NT2/D1 (cell line): ENCODE results near the gene ARL11.
"Not testable (repeated sequence)": the region's sequence is repeated elsewhere in the genome, so short reads cannot be mapped to it uniquely, and the experiment has no call there.

Source experiments
- DNase-seq: peaks from one replicate; pipeline ENCODE4 v3.0.0-alpha.2; 2011; ENCODE audit warnings: low read depth, low spot score
- H3K27me3 ChIP-seq: 2 replicates; pipeline ENCODE4 v1.6.0; 2011; ENCODE audit warnings: mild to moderate bottlenecking; ENCODE audit not compliant: insufficient read length, insufficient read depth
- H3K36me3 ChIP-seq: 2 replicates; pipeline ENCODE4 v1.6.1; 2011; ENCODE audit warnings: mild to moderate bottlenecking, low read length, mixed read lengths; ENCODE audit not compliant: insufficient read depth, insufficient read length
- H3K4me1 ChIP-seq: 2 replicates; pipeline ENCODE4 v1.5.1; 2011; ENCODE audit not compliant: insufficient read depth, insufficient read length
- H3K4me3 ChIP-seq: 2 replicates; pipeline ENCODE4 v1.5.1; 2011; ENCODE audit warnings: low read depth; ENCODE audit not compliant: insufficient read length
- H3K9ac ChIP-seq: 2 replicates; pipeline ENCODE4 v1.6.0; 2011; ENCODE audit warnings: low read depth; ENCODE audit not compliant: insufficient read length
- H3K9me3 ChIP-seq: 2 replicates; pipeline ENCODE4 v1.5.1; 2011; ENCODE audit warnings: mild to moderate bottlenecking, low read length; ENCODE audit not compliant: insufficient read depth
- SUZ12 ChIP-seq: IDR thresholded peaks from 2 replicates; pipeline ENCODE4 v1.6.1; 2011; ENCODE audit not compliant: insufficient read length, insufficient read depth; ENCODE audit errors: extremely low read depth
- YY1 ChIP-seq: IDR thresholded peaks from 2 replicates; pipeline ENCODE4 v1.6.1; 2011; ENCODE audit not compliant: insufficient read length, insufficient read depth
- ZNF274 ChIP-seq: IDR thresholded peaks from 2 replicates; pipeline ENCODE4 v1.6.1; 2011; ENCODE audit warnings: mild to moderate bottlenecking, low read depth, low read length

The ARL11 gene

DNA sequence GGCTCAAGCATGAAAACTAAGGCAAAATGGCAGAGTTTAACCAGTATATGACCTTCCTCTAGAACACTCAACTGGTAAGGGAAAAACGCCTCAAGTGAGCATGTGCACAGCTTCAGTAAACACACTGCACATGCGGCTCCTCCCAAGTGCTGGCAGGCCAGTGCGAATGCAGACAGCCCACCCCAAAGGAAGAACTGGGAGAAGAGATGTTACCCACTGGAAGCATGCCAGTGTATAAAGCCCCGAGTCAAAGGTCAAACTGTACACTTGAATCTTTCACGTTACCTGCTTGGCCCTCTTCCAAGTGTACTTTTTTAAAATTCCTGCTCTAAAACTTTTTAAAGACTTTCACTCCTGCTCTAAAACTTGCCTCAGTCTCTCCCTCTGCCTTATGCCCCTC lies 23.7 kb upstream of the ARL11 start:
- Histone ChIP-seq H3K9me3 (no peaks in the 10 kb centered on the region), H3K36me3 (no peaks in the 10 kb centered on the region), H3K9ac (no peak overlapping the region), H3K4me1 (no peaks in the 10 kb centered on the region), H3K27me3 (no peaks in the 10 kb centered on the region), H3K4me3 (no peak overlapping the region)
- DNase-seq: no peak
- no peak for TF ChIP-seq ZNF274
- no peak for TF ChIP-seq YY1
- no peak for TF ChIP-seq SUZ12

DNA sequence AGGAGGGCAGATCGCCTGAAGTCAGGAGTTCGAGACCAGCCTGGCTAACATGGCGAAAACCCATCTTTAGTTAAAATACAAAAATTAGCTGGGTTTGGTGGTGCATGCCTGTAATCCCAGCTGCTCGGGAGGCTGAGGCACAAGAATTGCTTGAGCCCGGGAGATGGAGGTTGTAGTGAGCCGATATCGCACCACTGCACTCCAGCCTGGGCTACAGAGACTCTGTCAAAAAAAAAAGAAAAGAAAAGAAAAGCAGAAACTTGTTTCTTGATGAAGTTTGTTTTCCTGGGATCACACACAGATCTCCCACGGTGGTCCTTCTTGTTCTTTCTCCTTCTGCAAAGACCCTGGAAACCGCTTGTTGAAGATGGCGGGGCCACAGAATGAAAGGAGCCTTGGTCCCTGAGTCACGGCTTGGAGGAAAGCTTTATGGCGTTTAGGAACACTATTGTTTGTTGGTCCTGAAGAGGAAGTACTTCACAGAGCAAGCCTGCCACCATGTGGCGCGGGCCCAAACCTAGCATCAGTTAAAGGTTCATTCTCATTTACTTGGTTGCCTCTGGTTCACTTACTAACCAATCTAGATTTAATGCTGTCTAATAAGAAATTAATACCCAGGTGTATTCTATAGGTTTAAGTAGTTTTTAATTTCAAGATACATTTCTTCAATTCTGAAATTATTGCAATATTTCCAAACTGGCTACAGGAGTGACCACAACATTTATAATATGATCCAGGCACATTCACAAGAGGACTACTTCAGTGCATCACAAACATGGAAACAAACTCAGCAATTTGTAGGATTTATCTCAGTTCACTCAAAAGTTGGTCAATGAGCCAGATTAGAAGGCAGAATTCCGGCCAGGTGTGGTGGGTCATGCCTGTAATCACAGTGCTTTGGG lies 21.3 kb upstream of the ARL11 start:
- Histone ChIP-seq H3K4me3 (no peak overlapping the region), H3K9me3 (no peaks in the 10 kb centered on the region), H3K27me3 (no peaks in the 10 kb centered on the region), H3K36me3 (no peaks in the 10 kb centered on the region), H3K9ac (no peak overlapping the region), H3K4me1 (no peaks in the 10 kb centered on the region)
- DNase-seq: peak; percentile 54
- TF ChIP-seq YY1 (no peak), ZNF274 (no peak), SUZ12 (no peak)

DNA sequence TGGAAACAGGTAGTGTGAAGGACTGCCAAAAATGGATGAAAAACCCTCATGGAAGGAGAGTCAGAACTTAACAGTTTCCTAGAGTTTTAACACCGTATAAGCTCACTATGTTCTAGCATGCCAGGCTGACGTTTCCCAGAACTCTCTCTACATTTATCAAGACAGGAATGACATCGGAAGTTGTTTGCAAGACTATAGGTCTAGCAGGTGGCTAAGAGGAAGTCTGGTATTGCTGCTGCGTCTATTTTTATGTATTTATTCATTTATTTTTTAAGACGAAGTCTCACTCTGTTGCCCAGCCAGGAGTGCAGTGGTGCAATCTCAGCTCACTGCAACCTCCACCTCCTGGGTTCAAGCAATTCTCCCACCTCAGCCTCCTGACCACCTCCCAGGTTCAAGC lies 20.5 kb upstream of the ARL11 start:
- no peak for DNase-seq
- Histone ChIP-seq H3K4me3 (no peak overlapping the region), H3K36me3 (no peaks in the 10 kb centered on the region), H3K27me3 (no peaks in the 10 kb centered on the region), H3K4me1 (no peaks in the 10 kb centered on the region), H3K9me3 (no peaks in the 10 kb centered on the region), H3K9ac (no peak overlapping the region)
- TF ChIP-seq SUZ12 (no peak), YY1 (no peak), ZNF274 (no peak)

DNA sequence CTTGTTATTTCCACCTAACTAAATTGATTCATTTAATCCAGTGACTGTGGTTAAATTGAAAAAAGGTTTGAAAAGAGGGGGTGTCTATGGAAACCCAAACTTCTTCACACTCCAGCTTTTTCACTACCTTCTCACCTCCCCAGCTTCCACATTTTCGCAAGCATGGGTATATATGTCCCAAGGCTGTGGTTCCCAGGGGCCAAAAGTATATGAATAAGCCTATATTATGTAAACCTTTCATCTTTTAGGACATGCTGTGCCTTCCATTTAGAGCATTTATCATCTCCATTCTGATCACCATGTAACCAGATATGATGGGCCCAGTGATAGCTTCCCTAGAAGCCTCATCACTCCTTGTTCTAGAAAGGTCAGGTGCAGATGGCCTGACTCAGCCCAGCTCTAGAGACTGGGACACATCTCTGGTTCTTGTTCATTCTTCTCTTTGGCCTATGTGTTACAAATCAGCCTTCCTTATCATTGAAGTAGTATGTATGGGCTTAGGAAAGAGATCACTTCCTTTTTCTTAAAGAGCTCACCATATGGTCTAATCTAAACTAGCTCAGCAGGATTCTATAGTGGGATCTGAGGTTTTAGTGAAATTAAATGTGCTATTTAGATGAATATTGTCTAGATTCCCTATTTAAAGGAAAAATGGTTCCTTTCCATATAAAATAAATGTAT lies 19.5 kb upstream of the ARL11 start:
- Histone ChIP-seq H3K27me3 (no peaks in the 10 kb centered on the region), H3K36me3 (no peaks in the 10 kb centered on the region), H3K9ac (no peak overlapping the region), H3K9me3 (no peaks in the 10 kb centered on the region), H3K4me1 (no peaks in the 10 kb centered on the region), H3K4me3 (no peak overlapping the region)
- no peak for TF ChIP-seq ZNF274
- TF ChIP-seq YY1: no peak
- TF ChIP-seq SUZ12: no peak
- no peak for DNase-seq

DNA sequence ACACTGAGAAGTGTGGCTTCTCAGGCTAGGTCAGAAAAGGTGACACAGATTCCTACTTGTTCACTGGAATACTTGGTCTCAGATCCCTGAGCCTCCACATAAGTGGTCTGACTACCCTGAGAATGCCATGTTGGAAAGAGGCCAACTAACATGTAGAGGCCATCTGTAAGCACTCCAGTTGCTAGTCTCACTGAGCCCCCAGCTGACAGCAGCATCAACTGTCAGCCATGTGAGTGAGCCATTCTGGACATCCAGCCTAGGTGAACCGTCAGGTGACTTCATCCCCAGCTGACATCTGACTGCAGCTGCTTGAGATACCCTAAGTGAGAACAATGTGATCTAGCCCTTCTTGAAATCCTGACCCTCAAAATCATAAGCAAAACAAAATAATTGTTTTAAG lies 18.1 kb upstream of the ARL11 start:
- no peak for DNase-seq
- no peak for TF ChIP-seq ZNF274
- no peaks in the 10 kb centered on the region for H3K36me3 ChIP-seq
- H3K9ac ChIP-seq: no peak overlapping the region
- H3K4me3 ChIP-seq: no peak overlapping the region
- H3K27me3 ChIP-seq: no peaks in the 10 kb centered on the region
- H3K4me1 ChIP-seq: no peaks in the 10 kb centered on the region
- H3K9me3 ChIP-seq: no peaks in the 10 kb centered on the region

DNA sequence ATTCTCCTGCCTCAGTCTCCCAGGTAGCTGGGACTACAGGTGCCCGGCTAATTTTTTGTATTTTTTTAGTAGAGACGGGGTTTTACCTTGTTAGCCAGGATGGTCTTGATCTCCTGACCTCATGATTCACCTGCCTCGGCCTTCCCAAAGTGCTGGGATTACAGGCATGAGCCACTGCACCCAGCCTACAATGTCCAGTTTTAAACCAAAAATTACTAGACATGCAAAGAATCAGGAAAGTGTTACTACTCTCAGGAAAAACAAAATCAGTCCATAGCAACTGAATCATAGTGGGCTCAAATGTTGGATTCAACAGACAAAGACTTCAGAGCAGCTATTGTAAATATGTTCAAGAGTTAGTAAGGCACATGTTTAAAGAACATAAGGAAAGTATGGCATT lies 16.3 kb upstream of the ARL11 start:
- H3K9me3 ChIP-seq, H3K4me3 ChIP-seq, DNase-seq, H3K9ac ChIP-seq, H3K36me3 ChIP-seq, H3K27me3 ChIP-seq, H3K4me1 ChIP-seq: not testable (repeated sequence)

DNA sequence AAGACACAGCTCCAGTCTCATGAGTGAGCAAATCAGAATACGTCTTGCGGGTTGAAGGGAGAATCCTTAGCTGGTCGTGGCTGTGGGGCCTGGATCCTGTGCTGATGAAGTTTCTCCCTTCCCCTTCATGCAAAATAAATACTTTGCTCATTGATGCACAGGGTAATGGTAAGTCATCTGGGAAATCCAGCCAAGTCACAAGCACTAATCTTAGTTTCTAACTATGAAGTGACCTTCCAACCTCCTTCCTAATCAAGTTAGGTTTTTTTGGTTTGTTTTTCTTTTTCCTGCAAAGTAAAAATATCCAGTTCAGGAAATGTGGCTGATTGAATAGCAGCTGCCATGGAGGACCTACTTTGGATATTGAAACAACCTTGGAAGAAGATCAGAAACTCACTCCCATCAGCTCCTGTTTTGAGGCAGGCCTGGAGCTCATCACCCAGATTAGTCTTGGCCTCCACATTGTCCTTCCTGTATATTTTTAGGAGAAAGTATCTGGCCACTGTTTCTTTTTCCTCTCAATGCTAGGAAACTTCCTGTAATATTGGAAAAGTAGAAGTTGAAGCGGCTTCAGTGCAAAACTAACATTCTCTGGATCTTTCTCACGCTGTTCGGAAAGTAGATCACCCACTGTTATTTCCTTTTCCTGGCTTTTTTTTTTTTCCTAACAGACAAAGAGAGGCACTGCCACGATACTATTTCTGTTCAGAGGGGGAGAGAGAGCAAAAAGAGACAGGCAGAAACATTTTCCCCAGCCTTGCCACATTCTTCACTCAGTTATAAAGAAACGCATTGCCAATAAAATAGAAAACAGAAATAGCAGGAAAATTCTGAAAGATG lies 12.3 kb upstream of the ARL11 start:
- no peak overlapping the region for H3K9ac ChIP-seq
- no peaks in the 10 kb centered on the region for H3K4me1 ChIP-seq

More for the DNA sequence above, 12.3 kb upstream of the ARL11 start:
- H3K9me3 ChIP-seq: no peaks in the 10 kb centered on the region
- no peaks in the 10 kb centered on the region for H3K36me3 ChIP-seq
- H3K4me3 ChIP-seq: no peak overlapping the region
- TF ChIP-seq ZNF274 (no peak), SUZ12 (no peak), YY1 (no peak)
- DNase-seq: no peak
- H3K27me3 ChIP-seq: no peaks in the 10 kb centered on the region
